AG10803 (cell line): ENCODE measurements around the gene TDRD3.
"Not testable (repeated sequence)": the region's sequence is repeated elsewhere in the genome, so short reads cannot be mapped to it uniquely, and the experiment has no call there.

Experiments
- DNase-seq: peaks from one replicate; pipeline ENCODE4 v3.0.0; 2010; ENCODE audit warnings: low read depth
- H3K4me3 ChIP-seq: 2 replicates; pipeline ENCODE4 v1.5.1; 2011; ENCODE audit warnings: mild to moderate bottlenecking, low read length, control low read depth
- CTCF ChIP-seq: conservative IDR thresholded peaks from 2 replicates; pipeline ENCODE4 v1.5.1; 2011; ENCODE audit warnings: mild to moderate bottlenecking, low read length, control low read depth, inconsistent platforms

Gene TDRD3

GRCh38 chr13:60398379-60398891 is 1.4 kb downstream of the TDRD3 start:
- TF ChIP-seq CTCF, result no peak
- peak overlapping the region; percentile 67 for H3K4me3 ChIP-seq
- DNase-seq, result no peak

- no peak for DNase-seq
- peak overlapping the region; percentile 67 for H3K4me3 ChIP-seq
- TF ChIP-seq CTCF, result no peak
Measured at GRCh38 chr13:60398907-60399589, 2.0 kb downstream of the TDRD3 start.

- no peak for TF ChIP-seq CTCF
- H3K4me3 ChIP-seq, result no peak overlapping the region
- no peak for DNase-seq
Measured at GRCh38 chr13:60402022-60402421, 5.0 kb downstream of the TDRD3 start.

- DNase-seq, result no peak
- no peak overlapping the region for H3K4me3 ChIP-seq
- no peak for TF ChIP-seq CTCF
Measured at GRCh38 chr13:60407095-60407494, 10.1 kb downstream of the TDRD3 start.

- not testable (repeated sequence) for H3K4me3 ChIP-seq, DNase-seq
Measured at GRCh38 chr13:60407852-60408251, 10.8 kb downstream of the TDRD3 start.

GRCh38 chr13:60409574-60410292 is 12.7 kb downstream of the TDRD3 start:
- not testable (repeated sequence) for DNase-seq

GRCh38 chr13:60410299-60410698 is 13.3 kb downstream of the TDRD3 start:
- H3K4me3 ChIP-seq, result no peak overlapping the region
- TF ChIP-seq CTCF, result no peak
- no peak for DNase-seq

More at GRCh38 chr13:60409574-60410292, 12.7 kb downstream of the TDRD3 start:
- H3K4me3 ChIP-seq, result not testable (repeated sequence)

- no peak for DNase-seq
- no peak overlapping the region for H3K4me3 ChIP-seq
- TF ChIP-seq CTCF, result no peak
Measured at GRCh38 chr13:60411464-60411863, 14.4 kb downstream of the TDRD3 start.
